Measurements from ENCODE around the gene LMOD3.
A peak's percentile ranks its signal among the peaks of the same experiment; 100 is the strongest.

LMOD3 gene

GRCh38 chr3:69164296-69164695 lies 41.9 kb upstream of the LMOD3 start:
- Histone ChIP-seq H3K4me3 (replicated peaks; ENCODE audit: insufficient read depth, low read length) (no peak overlapping the region), H3K27me3 (ENCODE audit: insufficient read depth, poor library complexity, severe bottlenecking) (no peaks in the 10 kb centered on the region), H3K27ac (replicated peaks) (no peak overlapping the region)
- no peak for TF ChIP-seq GABPA (IDR thresholded peaks at IDR 0.05; ENCODE audit: low read depth)
- no peak for TF ChIP-seq CTCF (IDR thresholded peaks at IDR 0.05; ENCODE audit: insufficient read depth, low read length)
- TF ChIP-seq SPI1 (IDR thresholded peaks at IDR 0.05; ENCODE audit: borderline replicate concordance, low read depth), result no peak
- TF ChIP-seq REST (IDR thresholded peaks at IDR 0.05; ENCODE audit: insufficient replicate concordance, low read depth), result no peak
- no peak for TF ChIP-seq POLR2AphosphoS5 (IDR thresholded peaks at IDR 0.05; ENCODE audit: low read depth)
- DNase-seq (ENCODE audit: low read depth in 1 of 2, low spot score in 1 of 2), result no peak

GRCh38 chr3:69162308-69162980 lies 40.0 kb upstream of the LMOD3 start:
- Histone ChIP-seq H3K27me3 (ENCODE audit: insufficient read depth, poor library complexity, severe bottlenecking) (no peaks in the 10 kb centered on the region), H3K4me3 (replicated peaks; ENCODE audit: insufficient read depth, low read length) (no peak overlapping the region), H3K27ac (replicated peaks) (no peak overlapping the region)
- no peak for DNase-seq (ENCODE audit: low read depth in 1 of 2, low spot score in 1 of 2)
- no peak for TF ChIP-seq GABPA (IDR thresholded peaks at IDR 0.05; ENCODE audit: low read depth)
- TF ChIP-seq CTCF (IDR thresholded peaks at IDR 0.05; ENCODE audit: insufficient read depth, low read length), result no peak
- TF ChIP-seq SPI1 (IDR thresholded peaks at IDR 0.05; ENCODE audit: borderline replicate concordance, low read depth), result no peak
- no peak for TF ChIP-seq POLR2AphosphoS5 (IDR thresholded peaks at IDR 0.05; ENCODE audit: low read depth)
- TF ChIP-seq REST (IDR thresholded peaks at IDR 0.05; ENCODE audit: insufficient replicate concordance, low read depth), result no peak

GRCh38 chr3:69161587-69162307 lies 39.4 kb upstream of the LMOD3 start:
- Histone ChIP-seq H3K27me3 (ENCODE audit: insufficient read depth, poor library complexity, severe bottlenecking) (no peaks in the 10 kb centered on the region), H3K4me3 (replicated peaks; ENCODE audit: insufficient read depth, low read length) (no peak overlapping the region), H3K27ac (replicated peaks) (no peak overlapping the region)
- no peak for TF ChIP-seq REST (IDR thresholded peaks at IDR 0.05; ENCODE audit: insufficient replicate concordance, low read depth)
- peak; percentile 93 for TF ChIP-seq CTCF (IDR thresholded peaks at IDR 0.05; ENCODE audit: insufficient read depth, low read length)
- peak; percentile 18 to 39 for DNase-seq (ENCODE audit: low read depth in 1 of 2, low spot score in 1 of 2)
